ENCODE measurements around the gene MEGF11. TPM values are rescaled to one million over a fixed set of nuclear protein-coding genes. Genes with fewer than 3 reads are reported as not detected.
A peak's percentile ranks its signal among the peaks of the same experiment; 100 is the strongest.

MEGF11 gene
- total RNA-seq, 1 experiment from 2014 or later = 0.09 TPM

DNA sequence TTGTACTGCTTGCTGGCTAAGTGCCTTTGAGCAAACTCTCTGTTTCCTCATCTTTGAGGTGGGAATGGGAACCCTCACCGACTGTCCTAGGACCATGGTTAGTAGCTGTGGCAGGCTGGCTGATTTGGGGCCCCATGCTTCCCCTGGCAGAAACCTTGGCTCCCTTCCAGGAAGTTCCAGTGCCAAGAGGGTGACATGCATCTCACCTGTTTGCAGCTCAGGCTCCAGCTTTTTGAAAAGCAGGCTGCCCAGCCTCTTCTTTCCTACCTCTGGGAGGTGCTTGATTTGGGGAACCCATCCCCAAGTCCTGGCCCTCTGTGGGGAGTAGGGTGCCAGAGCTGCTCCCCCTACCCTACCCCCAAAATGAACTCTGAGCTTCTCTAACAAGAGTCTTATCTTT lies 333.4 kb downstream of the MEGF11 start:
- BruUV-seq (replicated peaks) = no TSS peak
- CTCF ChIA-PET = interaction anchor here (0.6 kb wide), 1 partner anchor 199 kb away, joined by 4 read pairs; no protein-coding TSS in a partner anchor
- H3K27ac Mint-ChIP-seq (ENCODE audit: unreplicated experiment) = no peak overlapping the region
- H3K4me1 Mint-ChIP-seq (ENCODE audit: low read depth, unreplicated experiment) = peaks cover 8% of the 10 kb centered on the region
- peak; percentile 36 for DNase-seq
- TF ChIP-seq, protein P1, sequence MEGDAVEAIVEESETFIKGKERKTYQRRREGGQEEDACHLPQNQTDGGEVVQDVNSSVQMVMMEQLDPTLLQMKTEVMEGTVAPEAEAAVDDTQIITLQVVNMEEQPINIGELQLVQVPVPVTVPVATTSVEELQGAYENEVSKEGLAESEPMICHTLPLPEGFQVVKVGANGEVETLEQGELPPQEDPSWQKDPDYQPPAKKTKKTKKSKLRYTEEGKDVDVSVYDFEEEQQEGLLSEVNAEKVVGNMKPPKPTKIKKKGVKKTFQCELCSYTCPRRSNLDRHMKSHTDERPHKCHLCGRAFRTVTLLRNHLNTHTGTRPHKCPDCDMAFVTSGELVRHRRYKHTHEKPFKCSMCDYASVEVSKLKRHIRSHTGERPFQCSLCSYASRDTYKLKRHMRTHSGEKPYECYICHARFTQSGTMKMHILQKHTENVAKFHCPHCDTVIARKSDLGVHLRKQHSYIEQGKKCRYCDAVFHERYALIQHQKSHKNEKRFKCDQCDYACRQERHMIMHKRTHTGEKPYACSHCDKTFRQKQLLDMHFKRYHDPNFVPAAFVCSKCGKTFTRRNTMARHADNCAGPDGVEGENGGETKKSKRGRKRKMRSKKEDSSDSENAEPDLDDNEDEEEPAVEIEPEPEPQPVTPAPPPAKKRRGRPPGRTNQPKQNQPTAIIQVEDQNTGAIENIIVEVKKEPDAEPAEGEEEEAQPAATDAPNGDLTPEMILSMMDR (IDR thresholded peaks at IDR 0.05; ENCODE audit: unreplicated experiment) = no peak
- H3K9me3 Mint-ChIP-seq (ENCODE audit: low read depth, unreplicated experiment) = no peaks in the 10 kb centered on the region
- intact Hi-C loops (cut with micrococcal nuclease; ENCODE audit: unreplicated experiment) = no loop called here
- H3K36me3 Mint-ChIP-seq (ENCODE audit: insufficient read depth, unreplicated experiment) = no peaks in the 10 kb centered on the region
- no peaks in the 10 kb centered on the region for H3K27me3 Mint-ChIP-seq (ENCODE audit: unreplicated experiment)
- no peak overlapping the region for H3K4me3 Mint-ChIP-seq (ENCODE audit: low read depth, unreplicated experiment)

DNA sequence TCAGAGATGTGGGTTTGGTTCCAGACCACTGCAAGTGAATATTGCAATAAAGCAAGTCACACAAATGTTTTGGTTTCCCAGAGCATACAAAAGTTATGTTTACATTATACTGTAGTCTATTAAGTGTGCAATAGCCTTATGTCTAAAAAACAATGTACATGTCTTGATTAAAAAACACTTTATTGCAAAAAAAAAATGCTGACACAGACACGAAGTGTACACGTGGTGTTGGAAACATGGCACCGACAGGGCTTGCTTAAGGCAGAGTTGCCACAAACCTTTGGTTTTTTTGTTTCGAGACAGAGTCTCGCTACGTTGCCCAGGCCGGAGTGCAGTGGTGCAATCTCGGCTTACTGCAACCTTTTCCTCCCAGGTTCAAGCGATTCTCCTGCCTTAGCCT lies 334.2 kb downstream of the MEGF11 start:
- TF ChIP-seq, protein P1 (IDR thresholded peaks at IDR 0.05; ENCODE audit: unreplicated experiment) = no peak
- no peak overlapping the region for H3K4me3 Mint-ChIP-seq (ENCODE audit: low read depth, unreplicated experiment)
- intact Hi-C loops (cut with micrococcal nuclease; ENCODE audit: unreplicated experiment) = loop anchor here (5.0 kb wide), 2 partner anchors 128 to 273 kb away; no protein-coding TSS in a partner anchor
- H3K36me3 Mint-ChIP-seq (ENCODE audit: insufficient read depth, unreplicated experiment) = no peaks in the 10 kb centered on the region
- H3K27ac Mint-ChIP-seq (ENCODE audit: unreplicated experiment) = no peak overlapping the region
- CTCF ChIA-PET = no interaction called here
- H3K27me3 Mint-ChIP-seq (ENCODE audit: unreplicated experiment) = no peaks in the 10 kb centered on the region
- H3K9me3 Mint-ChIP-seq (ENCODE audit: low read depth, unreplicated experiment) = no peaks in the 10 kb centered on the region
- no peak for DNase-seq
- BruUV-seq (replicated peaks) = no TSS peak
- H3K4me1 Mint-ChIP-seq (ENCODE audit: low read depth, unreplicated experiment) = peaks cover 8% of the 10 kb centered on the region

DNA sequence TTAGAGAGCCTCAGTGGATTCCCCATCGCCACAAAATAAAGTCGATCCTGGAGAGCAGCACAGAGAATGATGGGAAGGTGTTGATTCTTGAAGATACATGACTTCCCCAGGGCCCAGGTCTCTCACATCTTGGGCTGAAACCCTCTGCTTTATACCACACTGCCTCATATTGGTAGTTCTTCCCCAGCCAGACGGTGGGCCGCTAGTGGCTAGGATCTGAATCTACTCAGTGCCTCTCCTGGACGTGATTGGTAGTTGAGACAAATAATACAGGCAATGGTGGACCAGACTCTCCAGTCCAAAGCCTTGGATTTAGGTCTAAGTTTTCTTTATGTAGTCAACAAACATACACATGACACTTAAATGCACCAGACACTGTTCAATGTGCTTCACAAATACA lies 334.6 kb downstream of the MEGF11 start:
- no peaks in the 10 kb centered on the region for H3K9me3 Mint-ChIP-seq (ENCODE audit: low read depth, unreplicated experiment)
- H3K4me1 Mint-ChIP-seq (ENCODE audit: low read depth, unreplicated experiment) = peaks cover 8% of the 10 kb centered on the region
- CTCF ChIA-PET = no interaction called here
- no peaks in the 10 kb centered on the region for H3K36me3 Mint-ChIP-seq (ENCODE audit: insufficient read depth, unreplicated experiment)
- no peaks in the 10 kb centered on the region for H3K27me3 Mint-ChIP-seq (ENCODE audit: unreplicated experiment)
- no peak for DNase-seq
- no TSS peak for BruUV-seq (replicated peaks)
- no peak overlapping the region for H3K27ac Mint-ChIP-seq (ENCODE audit: unreplicated experiment)
- TF ChIP-seq, protein P1 (IDR thresholded peaks at IDR 0.05; ENCODE audit: unreplicated experiment) = no peak
- no peak overlapping the region for H3K4me3 Mint-ChIP-seq (ENCODE audit: low read depth, unreplicated experiment)
- intact Hi-C loops (cut with micrococcal nuclease; ENCODE audit: unreplicated experiment) = loop anchor here (5.0 kb wide), 2 partner anchors 128 to 273 kb away; no protein-coding TSS in a partner anchor

DNA sequence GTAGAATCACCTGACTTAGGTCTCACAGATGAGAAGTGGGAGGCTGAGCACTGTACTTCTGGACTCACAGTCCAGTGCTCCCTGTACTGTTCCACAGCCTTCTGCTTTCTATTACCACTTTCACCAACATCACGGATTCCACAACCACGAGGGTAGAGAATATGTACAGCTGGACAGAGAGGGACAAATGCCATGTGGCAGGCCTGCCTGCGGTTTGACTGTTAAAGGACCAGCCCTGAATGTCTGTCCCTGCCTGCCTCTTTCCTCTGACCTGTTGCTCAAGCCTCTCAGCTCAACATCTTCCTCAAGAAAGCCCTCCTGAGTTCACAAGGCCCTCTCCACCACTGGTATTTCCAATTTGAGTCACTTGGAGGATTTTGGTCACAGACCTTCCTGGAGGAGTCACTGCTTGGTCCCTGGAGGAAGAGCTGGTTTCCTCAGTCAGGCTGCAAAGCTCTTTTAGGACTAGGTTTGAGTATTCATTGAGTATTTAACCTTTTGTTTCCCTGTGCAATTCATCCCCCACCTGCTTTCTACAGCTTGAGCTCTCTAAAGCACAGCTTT lies 335.1 kb downstream of the MEGF11 start:
- H3K4me1 Mint-ChIP-seq (ENCODE audit: low read depth, unreplicated experiment) = peaks cover 8% of the 10 kb centered on the region
- no peak for DNase-seq
- no peaks in the 10 kb centered on the region for H3K9me3 Mint-ChIP-seq (ENCODE audit: low read depth, unreplicated experiment)
- H3K27me3 Mint-ChIP-seq (ENCODE audit: unreplicated experiment) = no peaks in the 10 kb centered on the region
- H3K4me3 Mint-ChIP-seq (ENCODE audit: low read depth, unreplicated experiment) = no peak overlapping the region
- TF ChIP-seq, protein P1 (IDR thresholded peaks at IDR 0.05; ENCODE audit: unreplicated experiment) = no peak
- BruUV-seq (replicated peaks) = no TSS peak
- H3K36me3 Mint-ChIP-seq (ENCODE audit: insufficient read depth, unreplicated experiment) = no peaks in the 10 kb centered on the region
- CTCF ChIA-PET = no interaction called here
- intact Hi-C loops (cut with micrococcal nuclease; ENCODE audit: unreplicated experiment) = loop anchor here (5.0 kb wide), 2 partner anchors 129 to 274 kb away; no protein-coding TSS in a partner anchor
- H3K27ac Mint-ChIP-seq (ENCODE audit: unreplicated experiment) = no peak overlapping the region
